OCI-LY1 (cell line): ENCODE results near the gene PNPLA8.

Source experiments
- H2AFZ ChIP-seq: fragments of 200-600 bp; sonication (generic), shearing (Covaris generic); 2 replicates; pipeline ENCODE4 v1.6.0; 2014; ENCODE audit warnings: antibody characterized with exemption, mild to moderate bottlenecking, low read length
- H3F3A ChIP-seq: fragments of 200-600 bp; sonication (generic), shearing (Covaris generic); 2 replicates; pipeline ENCODE4 v1.6.0; 2014; ENCODE audit warnings: mild to moderate bottlenecking, antibody characterized with exemption, low read length, moderate library complexity; ENCODE audit not compliant: insufficient read depth
- H3K27ac ChIP-seq: fragments of 200-600 bp; sonication (generic); 2 replicates; pipeline ENCODE4 v1.5.1; 2014; ENCODE audit warnings: low read length, mixed run types, mild to moderate bottlenecking, low read depth; ENCODE audit not compliant: poor library complexity, severe bottlenecking
- H3K27me3 ChIP-seq: fragments of 200-600 bp; sonication (generic); 2 replicates; pipeline ENCODE4 v1.6.0; 2014; ENCODE audit warnings: antibody characterized with exemption, mild to moderate bottlenecking, low read length, moderate library complexity; ENCODE audit not compliant: insufficient read depth
- H3K36me3 ChIP-seq: fragments of 200-600 bp; sonication (generic); 2 replicates; pipeline ENCODE4 v1.6.1; 2014; ENCODE audit warnings: mild to moderate bottlenecking, antibody characterized with exemption, low read length, moderate library complexity, mixed read lengths; ENCODE audit not compliant: insufficient read depth
- H3K4me1 ChIP-seq: fragments of 200-600 bp; sonication (generic); 2 replicates; pipeline ENCODE4 v1.5.1; 2014; ENCODE audit warnings: mild to moderate bottlenecking, low read length, moderate library complexity; ENCODE audit not compliant: insufficient read depth, severe bottlenecking
- H3K4me2 ChIP-seq: fragments of 200-600 bp; sonication (generic), shearing (Covaris generic); 2 replicates; pipeline ENCODE4 v1.6.1; 2014; ENCODE audit warnings: low read length
- H3K4me3 ChIP-seq: fragments of 200-600 bp; sonication (generic); 2 replicates; pipeline ENCODE4 v1.5.1; 2014; ENCODE audit warnings: low read length, low read depth, mild to moderate bottlenecking, mixed read lengths; ENCODE audit not compliant: poor library complexity, severe bottlenecking
- H3K79me2 ChIP-seq: fragments of 200-600 bp; shearing (Covaris generic); 2 replicates; pipeline ENCODE4 v1.6.1; 2016; ENCODE audit warnings: mixed run types, low read length, mixed read lengths; ENCODE audit not compliant: insufficient read depth
- H3K9ac ChIP-seq: fragments of 200-600 bp; sonication (generic), shearing (Covaris generic); 2 replicates; pipeline ENCODE4 v1.6.1; 2014; ENCODE audit warnings: mild to moderate bottlenecking, low read length, mixed read lengths
- H3K9me2 ChIP-seq: fragments of 200-600 bp; sonication (generic), shearing (Covaris generic); 2 replicates; pipeline ENCODE4 v1.6.1; 2014; ENCODE audit warnings: low read depth, mild to moderate bottlenecking, low read length, mixed read lengths
- H3K9me3 ChIP-seq: fragments of 200-600 bp; shearing (Covaris generic); 2 replicates; pipeline ENCODE4 v1.6.1; 2014; ENCODE audit warnings: low read length, mixed read lengths
- H4K20me1 ChIP-seq: fragments of 200-600 bp; sonication (generic), shearing (Covaris generic); 2 replicates; pipeline ENCODE4 v1.6.0; 2016; ENCODE audit warnings: mild to moderate bottlenecking, low read length; ENCODE audit not compliant: insufficient read depth
- CTCF ChIP-seq: fragments of 200-600 bp; sonication (generic), shearing (Covaris generic); IDR thresholded peaks from 2 replicates; pipeline ENCODE4 v1.5.1; 2017; ENCODE audit warnings: mild to moderate bottlenecking, antibody characterized with exemption, low read length, moderate library complexity, mixed read lengths
- EZH2 ChIP-seq: fragments of 200-600 bp; sonication (generic), shearing (Covaris generic); IDR thresholded peaks from 2 replicates; pipeline ENCODE4 v1.8.0; 2017; ENCODE audit warnings: borderline replicate concordance, mixed run types, mild to moderate bottlenecking, antibody characterized with exemption, low read length, moderate library complexity, mixed read lengths

PNPLA8 gene

GRCh38 chr7:108525327-108525984 is 479 bp downstream of the PNPLA8 start:
- H3K36me3 ChIP-seq = no peaks in the 10 kb centered on the region
- H3K4me3 ChIP-seq = peak overlapping the region; percentile 94
- H3K9me3 ChIP-seq = no peaks in the 10 kb centered on the region
- no peaks in the 10 kb centered on the region for H4K20me1 ChIP-seq
- H3K9me2 ChIP-seq = no peaks in the 10 kb centered on the region
- H3K9ac ChIP-seq = peak overlapping the region; percentile 92
- TF ChIP-seq CTCF = no peak
- no peak for TF ChIP-seq EZH2
- peaks cover 50% of the 10 kb centered on the region for H3K79me2 ChIP-seq
- peak overlapping the region; percentile 86 for H3K27ac ChIP-seq
- H3F3A ChIP-seq = no peaks in the 10 kb centered on the region
- H3K4me2 ChIP-seq = peak overlapping the region; percentile 98
- no peak overlapping the region for H2AFZ ChIP-seq
- peaks cover 55% of the 10 kb centered on the region for H3K4me1 ChIP-seq
- H3K27me3 ChIP-seq = no peaks in the 10 kb centered on the region

- Histone ChIP-seq H3K4me1 (peaks cover 55% of the 10 kb centered on the region), H3F3A (no peaks in the 10 kb centered on the region), H3K9me3 (0 out of 2 replicates have a peak, but pooled peaks cover 3% of the 10 kb centered on the region), H2AFZ (no peak overlapping the region), H3K9ac (peak overlapping the region; percentile 92), H4K20me1 (no peaks in the 10 kb centered on the region), H3K79me2 (peaks cover 75% of the 10 kb centered on the region), H3K9me2 (no peaks in the 10 kb centered on the region), H3K36me3 (peaks cover 24% of the 10 kb centered on the region), H3K4me2 (peak overlapping the region; percentile 98), H3K27me3 (no peaks in the 10 kb centered on the region), H3K4me3 (peak overlapping the region; percentile 94), H3K27ac (peak overlapping the region; percentile 86)
- no peak for TF ChIP-seq EZH2
- TF ChIP-seq CTCF = no peak
Observed at GRCh38 chr7:108522780-108523179, 3.2 kb downstream of the PNPLA8 start.

GRCh38 chr7:108517951-108518350 is 8.0 kb downstream of the PNPLA8 start:
- TF ChIP-seq CTCF (no peak), EZH2 (no peak)
- Histone ChIP-seq H2AFZ (no peak overlapping the region), H3K27me3 (no peaks in the 10 kb centered on the region), H3K9me2 (no peaks in the 10 kb centered on the region), H3K4me3 (no peak overlapping the region), H3F3A (no peaks in the 10 kb centered on the region), H4K20me1 (no peaks in the 10 kb centered on the region), H3K9me3 (peaks cover 3% of the 10 kb centered on the region; the same call in 1 of the 2 replicates), H3K4me1 (peaks cover 22% of the 10 kb centered on the region), H3K4me2 (no peak overlapping the region), H3K9ac (no peak overlapping the region), H3K27ac (no peak overlapping the region), H3K79me2 (peaks cover 73% of the 10 kb centered on the region), H3K36me3 (peaks cover 72% of the 10 kb centered on the region)
